Ramos (cell line): ENCODE data around the gene KCNE2.

Source experiments
- in situ Hi-C: fragments of 300-500 bp; cut with MboI; formaldehyde crosslinking; loops from one replicate; pipeline ENCODE4 v1.14.3; 2022; ENCODE audit warnings: low sequenced_read_pairs; ENCODE audit not compliant: unreplicated experiment

The KCNE2 gene, protein sequence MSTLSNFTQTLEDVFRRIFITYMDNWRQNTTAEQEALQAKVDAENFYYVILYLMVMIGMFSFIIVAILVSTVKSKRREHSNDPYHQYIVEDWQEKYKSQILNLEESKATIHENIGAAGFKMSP

DNA sequence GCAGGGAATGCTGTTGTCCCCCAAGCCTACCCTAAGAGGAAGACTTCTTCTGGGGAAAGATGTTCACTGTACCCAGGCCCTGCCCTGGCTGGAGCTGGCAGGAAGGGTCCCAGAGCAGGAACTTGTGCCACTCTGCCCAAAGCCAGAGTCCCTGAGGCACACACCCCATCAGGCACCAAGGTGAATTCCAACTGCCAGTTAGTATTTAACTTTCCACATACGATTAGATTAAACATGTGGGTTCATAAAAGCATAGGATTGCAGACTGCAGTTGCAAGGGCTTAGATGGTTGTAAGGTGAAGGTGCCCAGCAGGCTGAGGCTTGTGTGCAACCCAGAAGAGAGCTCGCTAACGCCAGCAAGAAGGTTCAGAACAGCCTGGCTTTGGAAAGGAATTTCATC is at the start of gene KCNE2:
Gene KCNE2 (plus strand): TSS at position 274 of the 400 bp plus-strand sequence. CDS start 6,473 bp downstream, outside the sequence.
- in situ Hi-C loops: no loop called here

DNA sequence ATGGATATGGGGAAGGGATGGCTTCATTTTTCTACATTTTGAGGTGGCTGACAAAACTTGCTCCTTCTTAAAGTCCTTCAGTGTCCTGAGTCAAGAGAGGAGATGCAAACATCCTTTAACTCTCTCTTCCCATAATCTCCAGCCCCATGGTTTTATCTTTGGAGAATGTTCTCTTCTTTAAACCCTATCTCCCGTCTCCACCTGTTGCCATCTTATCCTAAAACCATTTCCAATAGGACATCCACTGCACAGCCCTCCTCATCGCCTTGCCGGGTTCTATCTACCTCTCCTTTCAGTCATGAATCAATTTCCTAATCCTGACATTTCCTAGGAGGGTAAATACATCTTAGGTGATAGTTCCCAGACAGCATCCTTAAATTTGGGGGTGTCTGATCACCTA is 44.2 kb upstream of the KCNE2 start:
- in situ Hi-C loops: no loop called here

DNA sequence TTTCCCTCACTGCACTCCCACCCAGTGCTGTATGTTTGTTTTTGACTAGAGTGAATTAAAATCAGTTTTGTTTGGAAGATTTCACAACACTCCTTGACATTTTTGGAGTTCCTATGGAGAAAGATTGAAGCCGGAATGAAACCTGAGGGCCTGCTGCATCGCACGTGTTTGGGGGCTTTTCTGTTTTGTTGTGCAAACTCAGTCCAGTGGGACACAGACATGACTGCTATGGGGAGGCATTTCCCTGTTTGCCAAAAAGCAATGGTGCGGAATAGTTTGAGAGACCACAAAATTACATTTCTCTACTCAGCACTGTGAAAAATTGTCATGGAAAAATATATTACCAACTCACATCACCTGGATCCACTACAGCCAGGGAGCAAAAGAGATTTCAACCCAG is 43.8 kb upstream of the KCNE2 start:
- in situ Hi-C loops: no loop called here

DNA sequence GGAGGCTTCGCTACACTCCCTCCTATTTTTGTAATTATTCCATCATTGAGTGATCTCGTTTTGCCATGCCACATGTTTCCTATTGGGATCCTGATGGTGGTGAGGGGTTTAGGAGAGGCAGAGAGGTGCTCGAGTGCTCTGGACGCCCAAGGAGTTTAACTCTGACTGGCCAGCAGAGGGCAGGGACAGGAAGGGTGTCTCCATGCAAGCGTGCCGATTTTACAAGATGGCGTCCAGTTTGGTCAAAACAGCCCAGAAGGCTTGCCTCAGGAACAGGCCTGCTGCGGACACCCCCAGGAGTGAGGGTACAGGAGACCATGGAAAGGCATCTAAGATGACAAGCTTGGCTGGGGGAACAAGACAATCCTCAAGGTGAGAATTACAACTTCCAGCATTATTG is 33.8 kb upstream of the KCNE2 start:
- in situ Hi-C loops: no loop called here

DNA sequence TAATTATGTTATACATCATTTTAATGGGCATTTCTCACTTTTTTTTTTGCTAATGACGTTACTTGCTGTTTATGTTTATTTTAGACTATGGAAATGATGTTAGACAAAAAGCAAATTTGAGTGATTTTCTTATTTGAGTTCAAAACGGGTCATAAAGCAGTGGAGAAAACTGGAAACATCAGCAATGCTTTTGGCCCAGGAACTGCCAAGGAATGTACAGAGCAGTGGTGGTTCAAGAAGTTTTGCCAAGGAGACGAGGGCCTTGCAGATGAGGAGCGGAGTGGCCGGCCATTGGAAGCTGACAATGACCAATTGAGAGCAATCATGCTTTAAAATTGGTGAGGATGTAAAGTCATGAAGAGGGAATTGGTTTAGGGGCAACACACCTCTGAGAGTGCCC is 32.1 kb upstream of the KCNE2 start:
- in situ Hi-C loops: no loop called here

DNA sequence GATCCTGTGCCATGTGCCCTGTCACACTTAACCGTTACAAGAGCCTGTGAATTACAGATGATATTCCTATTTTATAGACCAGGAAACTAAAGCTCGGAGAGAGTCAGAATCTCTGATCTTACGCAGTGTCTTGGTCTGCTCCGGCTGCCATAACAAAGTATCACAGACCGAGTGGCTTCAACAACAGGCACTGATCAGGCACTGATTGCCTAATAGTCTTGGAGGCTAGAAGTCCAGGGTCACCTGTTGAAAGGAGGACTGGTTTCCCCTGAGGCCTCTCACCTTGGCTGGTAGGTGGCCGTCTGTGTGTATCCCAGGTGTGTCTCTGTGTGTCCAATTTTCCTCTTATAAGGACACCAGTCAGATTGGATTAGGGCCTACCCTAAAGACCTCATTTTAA is 31.5 kb upstream of the KCNE2 start:
- in situ Hi-C loops: no loop called here

DNA sequence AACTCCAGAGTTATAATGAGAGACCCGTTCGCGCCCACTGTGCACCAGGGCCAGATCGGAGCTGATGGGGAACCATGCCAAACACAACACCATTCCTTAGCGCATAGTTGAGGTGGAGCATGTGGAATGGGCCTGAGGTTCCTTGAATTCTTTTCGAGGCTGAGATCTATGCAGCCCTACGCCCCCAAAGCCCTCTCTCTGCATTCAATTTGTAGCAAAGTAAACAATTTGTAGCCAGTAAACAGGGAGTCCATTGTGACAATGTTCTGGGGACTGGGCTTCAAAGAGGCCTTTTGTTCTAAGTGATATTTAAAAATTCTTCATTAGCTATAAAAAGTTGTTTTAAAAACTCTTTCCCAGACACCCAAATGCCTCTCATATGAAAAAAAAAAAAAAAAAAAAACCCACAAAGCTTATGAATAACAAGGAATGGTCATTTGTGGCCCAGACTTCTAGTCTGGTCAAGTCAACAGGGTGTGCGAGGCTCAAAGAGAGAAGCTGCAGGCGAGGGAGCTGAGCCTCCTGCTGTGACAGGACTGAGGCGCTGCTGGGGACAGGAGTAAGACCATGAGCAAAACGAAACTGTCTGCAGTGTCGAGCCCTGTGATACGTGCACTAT is 30.6 kb upstream of the KCNE2 start:
- in situ Hi-C loops: no loop called here

DNA sequence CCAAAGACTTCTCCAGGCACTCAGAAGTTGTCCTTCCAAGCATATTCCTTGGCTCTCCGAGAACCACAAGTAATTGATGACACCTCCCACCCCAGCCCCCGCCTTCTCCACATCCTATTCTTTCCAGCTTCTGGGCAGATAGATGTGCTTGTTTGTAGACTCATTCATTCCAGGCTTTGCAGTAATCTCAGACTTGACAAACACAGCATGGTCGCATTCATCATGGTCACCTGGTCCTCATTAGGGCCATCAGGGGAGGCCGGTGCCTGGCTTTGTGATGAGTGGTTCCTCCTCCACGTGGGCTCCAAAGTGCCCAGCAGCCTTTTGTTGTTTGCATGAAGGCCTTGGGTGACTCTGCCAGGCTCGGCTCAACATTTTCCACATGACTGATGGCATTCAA is 28.5 kb upstream of the KCNE2 start:
- in situ Hi-C loops: no loop called here

DNA sequence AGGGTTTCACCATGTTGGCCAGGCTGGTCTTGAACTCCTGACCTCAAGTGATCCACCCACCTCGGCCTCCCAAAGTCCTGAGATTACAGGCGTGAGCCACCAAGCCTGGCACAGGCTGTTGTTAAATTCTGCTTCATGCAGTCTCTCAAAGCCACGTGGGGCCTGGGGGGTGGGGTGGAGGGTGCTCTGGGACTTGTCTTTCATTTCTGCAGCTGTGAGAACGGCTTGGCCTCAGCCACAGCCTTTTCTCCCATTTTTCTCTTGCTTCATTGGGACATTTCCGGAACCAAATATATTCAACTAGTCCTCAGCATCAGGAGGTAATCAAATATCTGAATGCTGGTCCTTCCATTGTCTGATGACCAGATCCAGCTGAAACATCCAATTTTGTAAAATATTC is 27.6 kb upstream of the KCNE2 start:
- in situ Hi-C loops: no loop called here

DNA sequence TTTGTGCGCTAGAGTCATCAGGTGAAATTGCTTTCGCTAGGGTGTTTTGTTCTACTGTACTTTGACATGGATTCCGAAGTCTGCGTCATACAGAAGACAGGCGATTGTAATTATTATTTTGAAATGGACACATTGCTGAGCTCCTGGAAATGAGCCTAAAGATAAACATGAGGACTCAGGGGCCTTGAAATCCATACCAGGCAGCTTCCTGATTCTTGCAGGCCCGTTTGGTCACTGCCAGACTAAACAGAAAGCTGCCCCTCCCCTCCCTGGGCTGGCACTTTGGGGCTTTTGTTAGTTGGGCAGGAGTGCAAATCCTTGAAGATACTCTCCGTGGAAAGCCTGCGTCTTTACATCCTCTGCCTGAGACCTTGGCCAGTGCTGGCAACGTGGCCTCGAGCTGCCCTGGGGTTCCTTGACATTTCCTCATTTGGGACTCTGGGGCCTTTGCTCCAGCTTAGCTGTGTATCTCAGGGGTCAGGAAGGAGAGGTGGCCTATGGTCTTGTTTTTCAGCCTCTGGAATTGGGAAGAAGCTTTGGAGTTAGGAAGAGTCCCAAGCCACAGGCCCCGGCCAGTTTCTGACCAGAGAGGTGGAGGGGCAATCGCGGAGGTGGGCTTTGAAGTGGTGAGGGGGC is 26.9 kb upstream of the KCNE2 start:
- in situ Hi-C loops: no loop called here

DNA sequence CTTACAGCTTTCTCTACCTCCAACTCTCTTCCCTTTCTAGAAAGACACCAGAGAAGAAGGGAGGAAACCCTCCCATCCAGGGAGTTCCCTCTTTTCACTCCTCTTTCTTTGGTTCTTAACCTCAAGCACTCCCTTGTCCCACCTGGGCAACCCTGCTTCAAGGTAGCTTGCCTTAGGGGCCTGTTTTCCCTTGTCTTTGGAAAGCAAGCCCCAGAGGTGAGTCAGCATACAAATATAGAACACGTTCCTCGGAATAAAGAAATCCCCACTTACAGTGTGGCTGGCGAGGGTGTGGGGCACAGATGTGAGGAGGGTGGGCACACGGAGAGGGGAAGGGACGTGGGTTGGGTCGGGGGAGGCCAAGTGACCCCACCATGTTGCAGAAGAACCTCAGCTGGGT is 26.1 kb upstream of the KCNE2 start:
- in situ Hi-C loops: no loop called here

DNA sequence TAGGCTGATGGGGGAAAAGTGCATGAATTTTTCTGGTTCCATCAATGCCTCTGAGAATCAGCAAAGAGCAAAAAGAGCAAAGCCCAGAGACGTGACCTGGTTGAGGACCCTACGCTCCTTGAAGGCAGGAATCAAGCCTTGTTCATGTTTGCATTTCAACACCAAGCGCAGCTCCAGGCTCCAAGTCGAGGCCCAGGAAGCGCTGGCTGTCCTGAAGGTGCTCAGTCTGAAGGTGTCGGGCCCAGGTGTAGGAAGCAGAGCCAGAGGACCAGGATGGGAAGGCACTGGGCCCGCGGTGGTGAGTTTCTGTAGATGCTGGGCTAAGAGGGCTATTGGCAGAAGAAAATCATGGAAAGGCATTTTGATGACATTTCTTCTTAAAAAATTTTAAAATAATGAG is 25.6 kb upstream of the KCNE2 start:
- in situ Hi-C loops: no loop called here

DNA sequence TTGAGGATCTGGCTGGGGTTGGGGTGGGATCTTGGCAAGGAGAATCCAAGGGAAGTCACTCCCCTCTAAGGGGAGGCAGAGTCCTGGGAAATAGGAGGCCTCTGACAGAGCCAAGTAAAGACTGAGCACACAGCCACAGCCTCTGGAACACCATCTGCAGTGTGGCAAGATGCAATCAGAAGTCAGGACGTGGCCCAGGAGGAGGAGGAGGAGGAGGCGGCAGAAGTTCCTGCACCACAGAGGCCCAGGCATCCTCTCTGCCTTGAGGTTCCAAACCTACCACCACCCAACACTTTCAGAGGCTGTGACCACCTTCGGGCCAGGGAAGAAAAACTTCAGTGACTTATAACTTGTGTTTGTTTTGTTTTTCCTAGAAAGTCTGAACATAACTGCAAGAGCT is 23.7 kb upstream of the KCNE2 start:
- in situ Hi-C loops: no loop called here

DNA sequence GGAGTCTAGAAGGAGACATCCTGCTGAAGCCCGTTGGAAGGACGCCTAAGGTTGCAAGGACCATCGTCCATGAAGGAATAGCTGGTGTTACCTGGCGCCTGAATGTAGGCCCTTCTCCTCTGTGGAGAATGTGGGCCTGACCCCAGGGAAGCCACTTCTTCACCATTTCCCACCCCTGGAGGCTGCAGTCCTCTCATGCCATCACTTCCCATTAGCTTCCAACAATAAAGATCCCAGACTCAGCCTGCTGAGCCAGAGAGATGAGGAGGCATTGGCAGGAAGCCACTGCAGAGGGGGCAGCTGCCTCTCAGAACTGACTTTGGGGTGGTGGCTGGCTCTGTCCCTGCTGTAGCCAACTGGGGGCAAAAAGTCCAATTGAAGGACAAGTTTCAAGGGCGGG is 21.3 kb upstream of the KCNE2 start:
- in situ Hi-C loops: no loop called here

DNA sequence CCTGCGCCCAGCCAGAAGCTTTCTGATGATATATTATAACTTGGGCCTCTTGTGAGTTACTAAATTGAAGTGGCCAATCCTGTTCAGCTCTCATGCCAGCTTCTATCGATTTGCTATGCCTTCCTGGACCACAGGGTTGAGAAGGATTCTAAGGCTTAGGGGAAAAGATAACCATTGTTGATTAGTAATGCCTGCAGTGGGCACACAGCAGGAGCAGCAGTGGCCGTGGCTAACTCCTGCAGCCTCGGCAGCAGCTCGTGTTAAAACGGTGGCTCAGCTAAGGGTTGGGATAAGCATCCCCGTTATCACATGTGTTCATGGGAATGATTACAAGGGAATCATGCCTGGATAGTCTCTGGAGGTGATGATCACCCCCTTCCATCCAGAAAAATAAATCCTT is 20.5 kb upstream of the KCNE2 start:
- in situ Hi-C loops: no loop called here

DNA sequence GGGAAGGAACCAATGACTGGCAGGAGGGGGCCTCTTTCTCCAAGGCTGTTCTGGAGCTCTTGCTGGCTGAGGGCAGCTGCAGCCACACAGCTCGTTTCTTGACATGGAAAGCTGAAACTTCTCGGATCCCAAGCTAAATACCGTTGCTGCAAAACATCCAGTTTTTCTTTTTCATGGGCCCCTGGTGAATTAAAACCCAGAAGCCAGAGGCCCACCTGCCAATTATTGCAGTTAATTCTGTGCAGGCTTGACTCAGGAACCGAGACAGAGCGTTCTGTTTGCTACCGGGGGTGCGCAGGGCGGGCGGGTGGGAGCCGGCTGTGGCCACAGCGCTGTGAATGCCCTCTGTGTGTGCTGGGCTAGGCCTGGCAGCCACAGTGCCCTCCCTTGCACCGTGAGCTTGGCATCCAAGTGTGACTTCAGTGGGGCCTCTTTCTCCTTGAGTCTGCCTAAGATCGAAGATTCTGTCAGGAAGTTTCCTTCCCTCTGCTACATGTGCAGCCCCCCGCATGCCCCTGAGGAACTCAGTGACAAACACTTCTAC is 19.9 kb upstream of the KCNE2 start:
- in situ Hi-C loops: no loop called here

DNA sequence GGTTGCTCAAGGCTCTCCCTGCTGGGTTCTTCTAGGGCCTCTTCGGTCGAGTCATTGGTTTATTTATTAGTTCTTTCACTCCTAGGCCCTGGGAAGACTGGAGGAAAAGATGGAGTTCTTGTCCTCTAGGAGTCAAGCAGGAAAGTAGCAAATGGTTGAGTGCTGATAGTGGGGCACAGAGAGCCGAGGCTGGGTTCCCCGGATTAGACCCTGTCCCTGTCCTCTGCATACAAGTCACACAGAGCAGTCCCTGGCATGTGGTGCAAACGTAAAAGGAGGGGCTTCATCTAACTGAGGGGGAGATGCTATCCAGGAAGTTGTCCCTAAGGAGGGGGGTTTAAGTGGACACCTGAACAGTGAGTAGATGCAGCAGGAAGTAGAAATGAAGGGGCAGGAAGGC is 19.2 kb upstream of the KCNE2 start:
- in situ Hi-C loops: no loop called here

DNA sequence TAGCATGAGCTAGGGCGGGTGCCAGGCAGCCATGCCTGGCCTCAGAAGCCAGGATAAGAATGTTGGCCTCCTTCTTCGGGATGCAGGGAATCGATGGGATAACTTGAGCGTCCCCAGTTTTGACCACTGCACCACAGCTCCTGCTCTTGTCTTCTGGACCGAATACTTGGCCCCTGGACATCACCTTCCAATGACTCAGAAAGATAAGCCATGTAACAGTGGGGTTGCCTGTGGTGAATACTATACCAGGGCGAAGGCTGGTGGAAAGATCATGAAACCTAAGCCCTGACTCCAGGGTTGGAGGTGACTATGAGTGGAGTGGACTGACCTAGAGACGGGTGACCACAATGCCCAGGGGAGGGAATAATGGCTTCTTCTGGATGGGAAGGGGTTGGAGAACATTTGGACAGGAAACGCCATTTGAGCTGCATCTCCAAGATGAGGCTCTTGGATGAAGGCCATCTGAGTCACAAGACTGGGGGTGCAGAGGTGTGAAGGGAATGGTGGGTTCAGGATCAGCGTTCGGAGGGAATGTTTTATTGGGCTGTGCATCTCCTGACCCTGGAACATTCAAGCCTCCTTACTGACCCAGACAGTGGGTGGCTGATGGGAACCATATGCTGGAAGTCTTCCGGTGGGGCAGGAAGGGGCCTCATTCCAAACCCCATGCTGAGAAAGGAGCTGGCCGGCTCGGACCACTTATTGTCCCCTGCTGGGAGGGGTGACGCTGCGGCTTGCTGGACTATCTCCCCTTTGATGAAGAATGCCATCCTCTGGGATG is 18.5 kb upstream of the KCNE2 start:
- in situ Hi-C loops: no loop called here

DNA sequence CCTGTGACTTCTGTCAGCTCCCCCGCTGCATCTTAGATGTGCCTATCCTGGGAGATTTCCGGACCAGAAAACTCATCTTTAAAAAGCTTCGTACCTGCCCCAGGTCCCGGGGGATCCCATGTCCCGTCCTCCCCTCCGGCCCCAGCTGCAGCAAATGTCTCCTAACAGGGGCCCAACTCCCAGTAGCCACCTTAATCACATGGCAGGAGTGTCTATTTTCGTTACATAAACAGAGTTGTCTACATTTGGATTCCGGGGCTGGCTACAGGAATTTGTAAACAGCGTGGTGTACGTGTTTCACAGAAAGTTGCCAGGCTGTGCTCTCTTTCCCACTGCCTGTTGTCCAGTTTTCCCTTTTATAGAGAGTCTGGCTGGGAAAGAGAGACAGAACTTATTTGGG is 17.9 kb upstream of the KCNE2 start:
- in situ Hi-C loops: no loop called here

DNA sequence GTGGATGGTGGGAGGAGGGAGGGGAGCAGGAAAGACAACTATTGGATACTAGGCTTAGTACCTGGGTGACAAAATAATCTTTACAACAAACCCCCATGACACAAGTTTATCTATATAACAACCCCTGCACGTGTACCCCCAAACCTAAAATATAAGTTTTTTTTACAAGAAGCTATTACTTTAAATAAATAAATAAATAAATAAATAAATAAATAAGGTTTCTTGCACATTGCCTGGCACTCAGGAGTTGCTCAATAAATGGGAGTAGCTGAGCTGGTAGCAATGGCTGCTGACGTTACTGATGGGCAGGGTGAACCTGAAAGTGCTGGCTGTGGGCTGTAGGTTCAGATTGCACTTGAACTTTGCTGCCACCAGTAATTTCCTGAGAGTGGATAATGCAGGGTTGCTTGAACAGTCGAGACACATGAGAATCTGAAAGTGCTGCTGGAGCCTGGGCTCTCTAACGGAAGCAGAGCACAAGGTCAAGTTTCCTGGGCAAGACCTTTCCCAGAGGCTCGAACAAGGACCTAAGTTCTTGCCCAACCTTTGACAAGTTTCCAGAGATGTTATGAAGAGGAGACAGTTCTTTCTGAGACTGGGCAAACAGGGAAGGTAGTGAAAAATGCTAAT is 14.8 kb upstream of the KCNE2 start:
- in situ Hi-C loops: no loop called here

DNA sequence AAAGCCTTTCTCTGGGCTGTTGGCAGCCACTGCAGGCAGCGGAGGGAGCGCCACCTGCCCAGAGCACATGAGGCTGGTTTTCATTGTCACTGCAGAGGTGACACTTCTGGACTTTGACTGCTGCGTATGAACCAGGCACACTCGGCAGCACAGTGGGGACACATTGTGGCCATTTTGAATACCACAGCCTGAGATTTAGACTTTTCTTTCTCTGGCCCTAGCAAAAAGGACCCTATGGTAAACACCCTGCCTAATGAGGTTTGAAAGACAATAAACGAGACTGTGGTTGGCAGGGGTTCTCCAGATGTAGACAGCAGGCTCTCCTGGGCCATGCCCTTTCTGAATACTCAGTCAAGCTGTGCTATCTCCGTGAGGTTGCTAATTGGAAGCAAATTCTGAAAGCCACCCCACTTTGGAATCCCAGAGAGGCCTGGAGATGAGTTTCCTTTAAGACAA is 12.0 kb upstream of the KCNE2 start:
- in situ Hi-C loops: no loop called here
